GM18508 (cell line): ENCODE results near the gene CDH1.

Experiments
- ATAC-seq: cut with Tn5 transposase; IDR thresholded peaks from one replicate; pipeline ENCODE4 v1.9.1; 2021; ENCODE audit warnings: moderate number of reproducible peaks; ENCODE audit not compliant: insufficient read depth, unreplicated experiment

CDH1 gene

GRCh38 chr16:68843482-68844210 is 106.6 kb downstream of the CDH1 start, which contains the start of gene TANGO6:
TSS of gene TANGO6 (plus strand) at chr16:68843531. CDS start at chr16:68843618, 87 bp downstream.
- no peak for ATAC-seq

- ATAC-seq: no peak
These were observed 107.1 kb downstream of the CDH1 start for GRCh38 chr16:68844211-68844564.

- no peak for ATAC-seq
These were observed 111.7 kb downstream of the CDH1 start for GRCh38 chr16:68848786-68849185.

GRCh38 chr16:68850481-68850880 is 113.4 kb downstream of the CDH1 start:
- ATAC-seq: no peak

GRCh38 chr16:68851601-68852000 is 114.5 kb downstream of the CDH1 start:
- ATAC-seq: no peak

- no peak for ATAC-seq
These were observed 120.4 kb downstream of the CDH1 start for GRCh38 chr16:68857479-68857878.

GRCh38 chr16:68859828-68860227 is 122.7 kb downstream of the CDH1 start:
- ATAC-seq: no peak

GRCh38 chr16:68860978-68861892 is 124.1 kb downstream of the CDH1 start:
- ATAC-seq: no peak

GRCh38 chr16:68866933-68867332 is 129.8 kb downstream of the CDH1 start:
- ATAC-seq: no peak

- ATAC-seq: no peak
These were observed 132.5 kb downstream of the CDH1 start for GRCh38 chr16:68869492-68870088.

GRCh38 chr16:68873635-68874471 is 136.8 kb downstream of the CDH1 start:
- no peak for ATAC-seq

- no peak for ATAC-seq
These were observed 138.8 kb downstream of the CDH1 start for GRCh38 chr16:68875871-68876270.

- ATAC-seq: no peak
These were observed 146.6 kb downstream of the CDH1 start for GRCh38 chr16:68883685-68884084.

GRCh38 chr16:68884401-68884800 is 147.3 kb downstream of the CDH1 start:
- no peak for ATAC-seq
